HL-60 (cell line): ENCODE measurements around the gene TTC17.

ENCODE experiments used
- POLR2AphosphoS5 ChIP-seq: IDR thresholded peaks from 2 replicates; pipeline ENCODE4 v1.6.1; 2012; ENCODE audit warnings: low read depth
- TF ChIP-seq, protein P1 (sequence below): IDR thresholded peaks from one replicate; pipeline ENCODE4 v1.5.1; 2011; ENCODE audit warnings: low read length, control low read depth, inconsistent platforms; ENCODE audit not compliant: insufficient read depth

GRCh38 chr11:43358279-43358800 is 380 bp upstream of the TTC17 start:
- TF ChIP-seq, protein P1, sequence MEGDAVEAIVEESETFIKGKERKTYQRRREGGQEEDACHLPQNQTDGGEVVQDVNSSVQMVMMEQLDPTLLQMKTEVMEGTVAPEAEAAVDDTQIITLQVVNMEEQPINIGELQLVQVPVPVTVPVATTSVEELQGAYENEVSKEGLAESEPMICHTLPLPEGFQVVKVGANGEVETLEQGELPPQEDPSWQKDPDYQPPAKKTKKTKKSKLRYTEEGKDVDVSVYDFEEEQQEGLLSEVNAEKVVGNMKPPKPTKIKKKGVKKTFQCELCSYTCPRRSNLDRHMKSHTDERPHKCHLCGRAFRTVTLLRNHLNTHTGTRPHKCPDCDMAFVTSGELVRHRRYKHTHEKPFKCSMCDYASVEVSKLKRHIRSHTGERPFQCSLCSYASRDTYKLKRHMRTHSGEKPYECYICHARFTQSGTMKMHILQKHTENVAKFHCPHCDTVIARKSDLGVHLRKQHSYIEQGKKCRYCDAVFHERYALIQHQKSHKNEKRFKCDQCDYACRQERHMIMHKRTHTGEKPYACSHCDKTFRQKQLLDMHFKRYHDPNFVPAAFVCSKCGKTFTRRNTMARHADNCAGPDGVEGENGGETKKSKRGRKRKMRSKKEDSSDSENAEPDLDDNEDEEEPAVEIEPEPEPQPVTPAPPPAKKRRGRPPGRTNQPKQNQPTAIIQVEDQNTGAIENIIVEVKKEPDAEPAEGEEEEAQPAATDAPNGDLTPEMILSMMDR = no peak
- no peak for TF ChIP-seq POLR2AphosphoS5
